ENCODE measurements around the gene CADM4. TPM values are rescaled to one million over a fixed set of nuclear protein-coding genes. Genes with fewer than 3 reads are reported as not detected.

Gene CADM4, protein sequence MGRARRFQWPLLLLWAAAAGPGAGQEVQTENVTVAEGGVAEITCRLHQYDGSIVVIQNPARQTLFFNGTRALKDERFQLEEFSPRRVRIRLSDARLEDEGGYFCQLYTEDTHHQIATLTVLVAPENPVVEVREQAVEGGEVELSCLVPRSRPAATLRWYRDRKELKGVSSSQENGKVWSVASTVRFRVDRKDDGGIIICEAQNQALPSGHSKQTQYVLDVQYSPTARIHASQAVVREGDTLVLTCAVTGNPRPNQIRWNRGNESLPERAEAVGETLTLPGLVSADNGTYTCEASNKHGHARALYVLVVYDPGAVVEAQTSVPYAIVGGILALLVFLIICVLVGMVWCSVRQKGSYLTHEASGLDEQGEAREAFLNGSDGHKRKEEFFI
- 10 to 100 TPM; 19.8 to 52.5 (median 31.6) TPM for total RNA-seq

DNA sequence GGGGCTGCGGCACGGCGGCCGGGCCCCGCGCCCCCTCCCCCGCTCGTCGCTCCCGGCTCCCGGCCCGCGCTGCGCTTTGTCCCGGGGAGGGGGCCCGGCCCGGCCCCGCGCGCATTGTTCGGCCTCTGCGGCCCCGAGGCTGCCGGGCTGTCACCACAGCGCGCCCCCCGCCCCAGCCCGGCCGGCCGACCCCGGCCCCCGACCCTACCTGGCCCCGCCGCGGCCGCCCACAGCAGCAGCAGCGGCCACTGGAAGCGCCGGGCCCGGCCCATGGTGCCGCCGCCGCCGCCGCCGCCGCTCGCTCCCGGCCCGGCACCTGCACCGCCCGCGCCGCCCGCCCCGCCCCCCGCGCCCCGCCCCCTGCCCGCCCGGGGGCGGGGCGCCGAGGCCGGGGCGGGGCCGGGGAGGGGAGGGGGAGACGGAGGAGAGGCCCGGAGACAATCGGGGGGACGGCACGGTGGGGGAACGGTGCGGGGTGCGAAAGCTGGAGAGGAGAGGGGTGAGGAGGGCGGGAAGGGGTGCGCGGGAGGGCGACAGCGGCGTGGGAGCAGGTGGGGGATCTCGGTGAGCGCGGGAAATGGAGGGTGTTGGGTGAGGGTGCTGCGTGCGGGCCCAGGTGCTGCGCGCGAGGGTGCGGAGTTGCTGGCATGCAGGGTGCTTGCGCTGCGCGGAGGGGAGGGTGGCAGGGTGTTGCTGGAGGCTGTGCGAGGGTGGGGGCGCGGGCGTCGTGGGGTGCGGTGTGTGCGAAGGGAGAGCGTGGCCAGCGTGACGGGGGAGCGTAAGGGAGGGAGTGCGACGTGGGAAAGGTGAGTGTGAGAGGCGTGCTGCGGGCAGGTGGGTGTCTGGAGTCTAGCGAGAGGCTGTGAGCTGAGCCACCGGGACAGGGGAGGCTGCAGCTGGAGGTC is at the start of gene CADM4:
CADM4 (minus strand) TSS at position 332 of the 905 bp plus-strand sequence; CDS start at position 272, 60 bp downstream.
- no peaks in the 10 kb centered on the region for H3K27me3 ChIP-seq
- H3K4me1 ChIP-seq: peaks cover 0 to 31% (median 7%) of the 10 kb centered on the region in 3 donors
- H3K27ac ChIP-seq: peak within 1 kb of the TSS in 3 of 4 donors; percentile 73 to 80 (median 79)
- H3K4me3 ChIP-seq: peak within 1 kb of the TSS; percentile 24 to 69
- WGBS, 2 donors (ENCODE audit: low coverage in 1 of 2): 0% methylated on average over 1 to 11 of the region's 110 CpGs
- ATAC-seq: peak; percentile 83
- H3K36me3 ChIP-seq: no peaks in the 10 kb centered on the region
- TF ChIP-seq POLR2AphosphoS5 (IDR thresholded peaks at IDR 0.05) (no peak), EP300 (IDR thresholded peaks at IDR 0.05) (no peak)
- TF ChIP-seq, protein P1, sequence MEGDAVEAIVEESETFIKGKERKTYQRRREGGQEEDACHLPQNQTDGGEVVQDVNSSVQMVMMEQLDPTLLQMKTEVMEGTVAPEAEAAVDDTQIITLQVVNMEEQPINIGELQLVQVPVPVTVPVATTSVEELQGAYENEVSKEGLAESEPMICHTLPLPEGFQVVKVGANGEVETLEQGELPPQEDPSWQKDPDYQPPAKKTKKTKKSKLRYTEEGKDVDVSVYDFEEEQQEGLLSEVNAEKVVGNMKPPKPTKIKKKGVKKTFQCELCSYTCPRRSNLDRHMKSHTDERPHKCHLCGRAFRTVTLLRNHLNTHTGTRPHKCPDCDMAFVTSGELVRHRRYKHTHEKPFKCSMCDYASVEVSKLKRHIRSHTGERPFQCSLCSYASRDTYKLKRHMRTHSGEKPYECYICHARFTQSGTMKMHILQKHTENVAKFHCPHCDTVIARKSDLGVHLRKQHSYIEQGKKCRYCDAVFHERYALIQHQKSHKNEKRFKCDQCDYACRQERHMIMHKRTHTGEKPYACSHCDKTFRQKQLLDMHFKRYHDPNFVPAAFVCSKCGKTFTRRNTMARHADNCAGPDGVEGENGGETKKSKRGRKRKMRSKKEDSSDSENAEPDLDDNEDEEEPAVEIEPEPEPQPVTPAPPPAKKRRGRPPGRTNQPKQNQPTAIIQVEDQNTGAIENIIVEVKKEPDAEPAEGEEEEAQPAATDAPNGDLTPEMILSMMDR (IDR thresholded peaks at IDR 0.05): no peak
- H3K9me3 ChIP-seq: no peaks in the 10 kb centered on the region

DNA sequence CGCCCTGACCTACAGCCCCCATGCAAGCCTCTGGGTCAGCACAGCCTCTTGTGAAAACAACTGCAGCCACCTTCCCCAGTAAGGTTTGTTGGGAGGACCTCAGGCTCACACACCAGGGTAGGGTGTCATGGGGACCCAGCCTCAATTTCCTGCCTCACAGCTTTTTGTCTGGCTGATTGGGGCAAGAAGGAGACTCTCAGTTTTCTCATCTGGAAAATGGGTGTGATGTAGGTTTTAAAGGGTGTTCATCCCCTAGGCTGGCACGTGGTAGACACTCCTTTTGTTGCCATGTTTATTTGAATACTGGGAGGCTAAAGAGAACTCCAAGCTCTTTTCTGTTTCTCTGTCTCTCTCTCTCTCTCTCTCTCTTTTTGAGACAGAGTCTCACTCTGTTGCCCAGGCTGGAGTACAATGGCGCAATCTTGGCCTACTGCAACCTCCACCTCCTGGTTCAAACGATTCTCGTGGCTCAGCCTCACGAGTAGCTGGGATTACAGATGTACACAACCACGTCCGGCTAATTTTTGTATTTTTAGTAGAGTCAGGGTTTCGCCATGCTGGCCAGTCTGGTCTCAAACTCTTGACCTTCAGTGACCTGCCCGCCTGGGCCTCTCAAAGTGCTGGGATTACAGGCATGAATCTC is 48.5 kb upstream of the CADM4 start:
- 80% methylated on average over 9 of the region's 10 CpGs; no CpG with 5 or more reads in 1 of the 2 donors for WGBS, 2 donors (ENCODE audit: low coverage in 1 of 2)
- TF ChIP-seq POLR2AphosphoS5 (IDR thresholded peaks at IDR 0.05) (no peak), EP300 (IDR thresholded peaks at IDR 0.05) (no peak), POLR2A (IDR thresholded peaks at IDR 0.05) (no peak)
- TF ChIP-seq, protein P1 (IDR thresholded peaks at IDR 0.05): no peak
- Histone ChIP-seq H3K27ac (no peak overlapping the region), H3K9me3 (peaks cover 0 to 32% (median 0%) of the 10 kb centered on the region in 3 donors), H3K36me3 (no peaks in the 10 kb centered on the region), H3K27me3 (no peaks in the 10 kb centered on the region), H3K4me3 (no peak overlapping the region), H3K4me1 (no peaks in the 10 kb centered on the region)
- no peak for ATAC-seq

DNA sequence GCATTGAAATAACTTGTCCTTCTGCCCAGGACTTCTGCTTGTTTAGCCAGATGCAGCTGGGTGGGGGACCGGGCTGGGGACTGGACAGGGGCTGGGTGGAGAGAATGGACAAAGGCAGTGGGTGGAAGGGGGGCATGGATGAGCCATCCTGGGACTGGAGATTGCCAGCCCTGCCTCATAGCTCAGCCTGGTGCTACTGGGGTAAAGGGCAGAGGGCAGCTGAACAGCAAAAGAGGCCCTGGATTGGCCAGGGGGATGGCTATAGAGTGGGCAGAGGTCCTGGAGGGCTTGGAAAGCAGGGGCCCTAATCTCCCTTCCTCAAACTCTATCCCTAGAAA is 48.0 kb upstream of the CADM4 start:
- Histone ChIP-seq H3K36me3 (no peaks in the 10 kb centered on the region), H3K4me1 (no peaks in the 10 kb centered on the region), H3K27ac (no peak overlapping the region), H3K27me3 (no peaks in the 10 kb centered on the region), H3K9me3 (peaks cover 0 to 32% (median 0%) of the 10 kb centered on the region in 3 donors), H3K4me3 (no peak overlapping the region)
- ATAC-seq: no peak
- WGBS, 2 donors (ENCODE audit: low coverage in 1 of 2): no CpG with 5 or more reads among the region's 1 CpG
- TF ChIP-seq, protein P1 (IDR thresholded peaks at IDR 0.05): no peak
- TF ChIP-seq EP300 (IDR thresholded peaks at IDR 0.05): no peak

DNA sequence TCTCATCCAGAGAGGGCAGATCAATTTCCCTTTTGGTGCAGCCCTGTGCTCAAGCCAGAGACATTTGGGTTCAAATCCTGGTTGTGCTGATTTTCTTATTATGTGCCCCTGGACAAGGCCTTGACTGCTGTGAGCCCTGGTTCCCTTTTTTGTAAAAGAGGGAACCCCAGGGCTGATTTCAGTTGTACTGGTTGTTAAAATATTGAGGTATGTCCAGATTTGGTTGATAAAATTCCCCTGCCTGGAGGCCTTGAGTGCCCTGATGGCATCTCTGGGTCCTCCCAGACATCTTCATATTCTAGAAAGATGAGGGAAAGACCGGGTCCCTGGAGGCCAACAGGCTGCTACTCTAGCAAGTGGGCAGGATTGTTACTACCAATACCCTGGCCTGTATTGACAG is 44.7 kb upstream of the CADM4 start:
- H3K36me3 ChIP-seq: no peaks in the 10 kb centered on the region

DNA sequence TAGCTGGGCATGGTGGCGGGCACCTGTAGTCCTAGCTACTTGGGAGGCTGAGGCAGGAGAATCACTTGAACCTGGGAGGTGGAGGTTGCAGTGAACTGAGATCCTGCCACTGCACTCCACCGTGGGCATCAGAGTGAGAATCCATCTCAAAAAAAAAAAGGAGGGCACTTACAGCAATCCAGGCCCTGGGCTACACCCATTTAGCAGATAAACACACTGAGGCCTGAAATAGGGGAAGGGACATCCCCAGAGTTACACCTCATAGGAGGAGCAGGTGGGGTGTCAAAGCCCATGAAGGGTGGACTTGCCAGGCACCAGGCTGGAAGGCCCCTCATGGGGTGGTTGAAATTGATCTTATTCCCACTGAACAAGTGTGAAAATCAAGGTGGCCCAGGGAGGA is 44.3 kb upstream of the CADM4 start:
- Histone ChIP-seq H3K36me3 (no peaks in the 10 kb centered on the region), H3K27ac (no peak overlapping the region), H3K4me3 (no peak overlapping the region), H3K9me3 (no peaks in the 10 kb centered on the region), H3K27me3 (no peaks in the 10 kb centered on the region), H3K4me1 (peaks cover 0 to under 1% (median 0%) of the 10 kb centered on the region in 3 donors)
- no peak for ATAC-seq
- TF ChIP-seq POLR2A (IDR thresholded peaks at IDR 0.05) (no peak), EP300 (IDR thresholded peaks at IDR 0.05) (no peak)
- 100% methylated on average over 1 of the region's 2 CpGs; no CpG with 5 or more reads in 1 of the 2 donors for WGBS, 2 donors (ENCODE audit: low coverage in 1 of 2)

More for the DNA sequence above, 44.7 kb upstream of the CADM4 start:
- H3K4me1 ChIP-seq: no peaks in the 10 kb centered on the region
- no peaks in the 10 kb centered on the region for H3K27me3 ChIP-seq
- no peaks in the 10 kb centered on the region for H3K9me3 ChIP-seq
- TF ChIP-seq POLR2A (IDR thresholded peaks at IDR 0.05): no peak
- no peak overlapping the region for H3K4me3 ChIP-seq
- no CpG with 5 or more reads among the region's 1 CpG for WGBS, 2 donors (ENCODE audit: low coverage in 1 of 2)
- ATAC-seq: no peak
- H3K27ac ChIP-seq: no peak overlapping the region
